ENCODE data around the gene SLC45A1.

The SLC45A1 gene

GRCh38 chr1:8284127-8284526, 33.8 kb upstream of the SLC45A1 start:
- no peak overlapping the region for H4K12ac ChIP-seq (ENCODE audit: low read depth, low read length)

DNA sequence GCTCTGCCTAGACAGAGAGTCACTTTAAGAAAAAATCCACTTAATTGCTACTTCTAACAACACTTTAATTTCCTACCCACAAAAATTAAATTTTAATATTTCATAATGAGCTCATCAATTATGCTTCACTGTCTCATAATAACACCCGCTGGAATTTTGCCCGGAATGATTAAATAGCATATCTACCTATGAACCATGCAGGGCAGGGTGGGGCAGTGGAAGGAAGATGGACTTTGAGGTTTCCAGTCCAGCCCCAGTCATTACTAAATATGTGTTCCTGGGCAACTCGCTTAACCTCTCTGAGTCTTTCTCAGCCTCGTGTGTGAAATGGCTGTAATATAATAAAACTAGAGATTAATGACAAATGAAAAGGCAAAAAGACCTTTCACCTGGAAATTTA, 32.8 kb upstream of the SLC45A1 start:
- Histone ChIP-seq H3K4ac (ENCODE audit: low read depth, low read length) (no peak overlapping the region), H4K8ac (ENCODE audit: low read depth, low read length) (no peak overlapping the region), H2AK5ac (ENCODE audit: low read length) (no peak overlapping the region), H3K18ac (ENCODE audit: low read length) (no peak overlapping the region), H3K27ac (ENCODE audit: low read depth, low read length) (no peak overlapping the region), H3K9ac (ENCODE audit: low read length) (no peak overlapping the region), H3K27me3 (ENCODE audit: insufficient read depth, low read length) (no peaks in the 10 kb centered on the region), H2AFZ (ENCODE audit: insufficient read depth, low read length, poor library complexity) (no peak overlapping the region), H3K4me3 (ENCODE audit: low read depth, low read length) (no peak overlapping the region), H3K4me2 (ENCODE audit: low read length) (no peak overlapping the region), H3K9me3 (ENCODE audit: insufficient read depth, low read depth, low read length) (no peaks in the 10 kb centered on the region), H2BK5ac (ENCODE audit: low read depth, low read length, poor library complexity) (no peak overlapping the region), H3K4me1 (ENCODE audit: control insufficient read depth in 1 of 2, insufficient read depth in 2 of 2, low read length in 2 of 2) (peaks cover 0 to 2% of the 10 kb centered on the region in 2 experiments), H2BK12ac (ENCODE audit: low read length) (no peak overlapping the region), H3K79me1 (ENCODE audit: low read length) (no peaks in the 10 kb centered on the region), H2BK120ac (ENCODE audit: insufficient read depth, low read length, poor library complexity) (no peak overlapping the region), H3K14ac (ENCODE audit: low read length) (no peak overlapping the region), H3K79me2 (ENCODE audit: control insufficient read depth, insufficient read depth, low read length, poor library complexity) (no peaks in the 10 kb centered on the region), H3K23ac (ENCODE audit: low read length) (no peak overlapping the region), H3K36me3 (ENCODE audit: control insufficient read depth in 1 of 2, insufficient read depth in 2 of 2, low read length in 2 of 2) (no peaks in the 10 kb centered on the region), H4K12ac (ENCODE audit: low read depth, low read length) (no peak overlapping the region), H4K91ac (ENCODE audit: low read depth, low read length) (no peak overlapping the region)
- DNase-seq: no peak
- WGBS (ENCODE audit: extremely low coverage, insufficient coverage, insufficient read length): no CpG with 5 or more reads among the region's 4 CpGs

More at GRCh38 chr1:8284127-8284526, 33.8 kb upstream of the SLC45A1 start:
- no CpG with 5 or more reads among the region's 5 CpGs for WGBS (ENCODE audit: extremely low coverage, insufficient coverage, insufficient read length)
- H3K27ac ChIP-seq (ENCODE audit: low read depth, low read length): no peak overlapping the region
- no peak overlapping the region for H2AFZ ChIP-seq (ENCODE audit: insufficient read depth, low read length, poor library complexity)
- no peak overlapping the region for H3K23ac ChIP-seq (ENCODE audit: low read length)
- H3K36me3 ChIP-seq (ENCODE audit: control insufficient read depth in 1 of 2, insufficient read depth in 2 of 2, low read length in 2 of 2): no peaks in the 10 kb centered on the region
- H3K4me3 ChIP-seq (ENCODE audit: low read depth, low read length): no peak overlapping the region
- H3K9ac ChIP-seq (ENCODE audit: low read length): no peak overlapping the region
- H3K18ac ChIP-seq (ENCODE audit: low read length): no peak overlapping the region
- H4K8ac ChIP-seq (ENCODE audit: low read depth, low read length): no peak overlapping the region
- no peak overlapping the region for H3K4ac ChIP-seq (ENCODE audit: low read depth, low read length)
- no peak overlapping the region for H2BK120ac ChIP-seq (ENCODE audit: insufficient read depth, low read length, poor library complexity)
- no peaks in the 10 kb centered on the region for H3K79me2 ChIP-seq (ENCODE audit: control insufficient read depth, insufficient read depth, low read length, poor library complexity)
- H2AK5ac ChIP-seq (ENCODE audit: low read length): no peak overlapping the region
- no peak for DNase-seq
- H3K9me3 ChIP-seq (ENCODE audit: insufficient read depth, low read depth, low read length): no peaks in the 10 kb centered on the region
- H3K14ac ChIP-seq (ENCODE audit: low read length): no peak overlapping the region
- no peak overlapping the region for H3K4me2 ChIP-seq (ENCODE audit: low read length)
- H2BK5ac ChIP-seq (ENCODE audit: low read depth, low read length, poor library complexity): no peak overlapping the region
- no peak overlapping the region for H4K91ac ChIP-seq (ENCODE audit: low read depth, low read length)
- H3K4me1 ChIP-seq (ENCODE audit: control insufficient read depth in 1 of 2, insufficient read depth in 2 of 2, low read length in 2 of 2): peaks cover 0 to 2% of the 10 kb centered on the region in 2 experiments
- H3K79me1 ChIP-seq (ENCODE audit: low read length): no peaks in the 10 kb centered on the region
- no peaks in the 10 kb centered on the region for H3K27me3 ChIP-seq (ENCODE audit: insufficient read depth, low read length)
- H2BK12ac ChIP-seq (ENCODE audit: low read length): no peak overlapping the region

GRCh38 chr1:8285965-8286364, 31.9 kb upstream of the SLC45A1 start:
- H3K18ac ChIP-seq (ENCODE audit: low read length): no peak overlapping the region
- H3K4me2 ChIP-seq (ENCODE audit: low read length): no peak overlapping the region
- H3K27ac ChIP-seq (ENCODE audit: low read depth, low read length): no peak overlapping the region
- no peak overlapping the region for H2BK120ac ChIP-seq (ENCODE audit: insufficient read depth, low read length, poor library complexity)
- H4K12ac ChIP-seq (ENCODE audit: low read depth, low read length): no peak overlapping the region
- H3K79me1 ChIP-seq (ENCODE audit: low read length): no peaks in the 10 kb centered on the region
- no peak overlapping the region for H3K4ac ChIP-seq (ENCODE audit: low read depth, low read length)
- no peaks in the 10 kb centered on the region for H3K9me3 ChIP-seq (ENCODE audit: insufficient read depth, low read depth, low read length)
- no peak overlapping the region for H2BK12ac ChIP-seq (ENCODE audit: low read length)
- H2AK5ac ChIP-seq (ENCODE audit: low read length): no peak overlapping the region
- H3K14ac ChIP-seq (ENCODE audit: low read length): no peak overlapping the region
- DNase-seq: no peak
- H3K4me3 ChIP-seq (ENCODE audit: low read depth, low read length): no peak overlapping the region
- no peak overlapping the region for H3K23ac ChIP-seq (ENCODE audit: low read length)
- no peak overlapping the region for H2AFZ ChIP-seq (ENCODE audit: insufficient read depth, low read length, poor library complexity)
- H4K91ac ChIP-seq (ENCODE audit: low read depth, low read length): no peak overlapping the region
- H3K79me2 ChIP-seq (ENCODE audit: control insufficient read depth, insufficient read depth, low read length, poor library complexity): no peaks in the 10 kb centered on the region
- no peak overlapping the region for H3K9ac ChIP-seq (ENCODE audit: low read length)
- H2BK5ac ChIP-seq (ENCODE audit: low read depth, low read length, poor library complexity): no peak overlapping the region
- H3K27me3 ChIP-seq (ENCODE audit: insufficient read depth, low read length): no peaks in the 10 kb centered on the region
- WGBS (ENCODE audit: extremely low coverage, insufficient coverage, insufficient read length): no CpG with 5 or more reads among the region's 2 CpGs
- no peak overlapping the region for H4K8ac ChIP-seq (ENCODE audit: low read depth, low read length)
- no peaks in the 10 kb centered on the region for H3K36me3 ChIP-seq (ENCODE audit: control insufficient read depth in 1 of 2, insufficient read depth in 2 of 2, low read length in 2 of 2)
- peaks cover 0 to 2% of the 10 kb centered on the region in 2 experiments for H3K4me1 ChIP-seq (ENCODE audit: control insufficient read depth in 1 of 2, insufficient read depth in 2 of 2, low read length in 2 of 2)

- Histone ChIP-seq H2BK5ac (ENCODE audit: low read depth, low read length, poor library complexity) (no peak overlapping the region), H3K4me1 (ENCODE audit: control insufficient read depth in 1 of 2, insufficient read depth in 2 of 2, low read length in 2 of 2) (no peaks in the 10 kb centered on the region), H3K4me3 (ENCODE audit: low read depth, low read length) (no peak overlapping the region), H3K23ac (ENCODE audit: low read length) (no peak overlapping the region), H3K9me3 (ENCODE audit: insufficient read depth, low read depth, low read length) (no peaks in the 10 kb centered on the region), H3K14ac (ENCODE audit: low read length) (no peak overlapping the region), H3K9ac (ENCODE audit: low read length) (no peak overlapping the region), H4K91ac (ENCODE audit: low read depth, low read length) (no peak overlapping the region), H4K12ac (ENCODE audit: low read depth, low read length) (no peak overlapping the region), H3K18ac (ENCODE audit: low read length) (no peak overlapping the region), H2BK12ac (ENCODE audit: low read length) (no peak overlapping the region), H2BK120ac (ENCODE audit: insufficient read depth, low read length, poor library complexity) (no peak overlapping the region), H3K36me3 (ENCODE audit: control insufficient read depth in 1 of 2, insufficient read depth in 2 of 2, low read length in 2 of 2) (no peaks in the 10 kb centered on the region), H3K79me1 (ENCODE audit: low read length) (no peaks in the 10 kb centered on the region), H2AFZ (ENCODE audit: insufficient read depth, low read length, poor library complexity) (no peak overlapping the region), H3K27ac (ENCODE audit: low read depth, low read length) (no peak overlapping the region), H3K27me3 (ENCODE audit: insufficient read depth, low read length) (no peaks in the 10 kb centered on the region), H3K4ac (ENCODE audit: low read depth, low read length) (no peak overlapping the region), H4K8ac (ENCODE audit: low read depth, low read length) (no peak overlapping the region), H2AK5ac (ENCODE audit: low read length) (no peak overlapping the region), H3K4me2 (ENCODE audit: low read length) (no peak overlapping the region), H3K79me2 (ENCODE audit: control insufficient read depth, insufficient read depth, low read length, poor library complexity) (no peaks in the 10 kb centered on the region)
- WGBS (ENCODE audit: extremely low coverage, insufficient coverage, insufficient read length): no CpG with 5 or more reads among the region's 6 CpGs
- no peak for DNase-seq
Observed at GRCh38 chr1:8293118-8293517, 24.8 kb upstream of the SLC45A1 start.

Data from trophoblast cell (in vitro differentiated cells and primary cell).